HG03175 (cell line): ENCODE data around the gene EYA4.

ENCODE experiments used
- ATAC-seq: cut with Tn5 transposase; IDR thresholded peaks from one replicate; pipeline ENCODE4 v1.9.1; 2021; ENCODE audit warnings: mild to moderate bottlenecking, moderate library complexity; ENCODE audit not compliant: unreplicated experiment

The EYA4 gene

DNA sequence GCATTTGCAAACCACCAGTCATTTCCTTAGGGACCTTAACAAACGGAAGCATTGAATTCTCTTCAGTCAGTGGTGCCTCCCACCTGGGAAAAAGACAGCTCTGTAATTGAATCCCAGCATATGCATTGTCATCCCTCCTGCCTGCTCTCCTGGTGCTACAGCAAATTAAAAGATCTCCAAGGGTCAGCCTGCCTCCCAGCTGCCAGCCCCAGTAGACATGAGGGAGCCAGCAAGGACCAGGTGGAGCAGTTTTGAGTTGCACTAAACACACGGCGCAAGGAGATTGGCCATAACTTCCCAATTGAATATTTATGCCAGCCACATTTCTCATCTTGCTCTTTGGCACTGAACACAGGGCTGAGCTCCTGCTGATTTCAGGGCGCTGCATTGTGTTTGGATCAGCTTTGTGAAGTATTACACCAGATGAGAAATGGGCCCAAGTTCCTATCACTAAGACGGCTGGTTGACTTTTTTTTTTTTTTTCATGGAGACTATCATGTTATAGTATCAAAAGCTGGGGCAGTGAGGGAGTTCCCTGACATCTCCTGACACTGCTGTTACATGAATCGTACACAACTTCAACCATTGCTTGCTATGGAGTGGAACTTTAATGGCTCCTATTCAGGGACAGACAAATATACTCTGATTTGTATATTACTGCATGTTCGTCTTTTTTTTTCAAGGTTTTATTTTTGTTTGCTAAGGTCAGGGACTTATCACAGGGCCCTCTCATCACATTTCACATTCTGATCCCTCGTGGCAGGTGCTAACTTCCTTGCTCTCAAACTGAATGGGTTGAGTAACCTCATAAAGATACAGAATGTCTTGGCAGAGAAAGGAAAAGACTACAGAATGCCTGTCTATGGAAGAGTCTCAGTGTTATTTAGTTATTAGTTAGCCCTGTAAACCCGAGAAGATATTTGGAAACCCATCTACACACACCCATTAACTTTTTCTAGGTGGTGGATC is 191.1 kb downstream of the EYA4 start:
- no peak for ATAC-seq

DNA sequence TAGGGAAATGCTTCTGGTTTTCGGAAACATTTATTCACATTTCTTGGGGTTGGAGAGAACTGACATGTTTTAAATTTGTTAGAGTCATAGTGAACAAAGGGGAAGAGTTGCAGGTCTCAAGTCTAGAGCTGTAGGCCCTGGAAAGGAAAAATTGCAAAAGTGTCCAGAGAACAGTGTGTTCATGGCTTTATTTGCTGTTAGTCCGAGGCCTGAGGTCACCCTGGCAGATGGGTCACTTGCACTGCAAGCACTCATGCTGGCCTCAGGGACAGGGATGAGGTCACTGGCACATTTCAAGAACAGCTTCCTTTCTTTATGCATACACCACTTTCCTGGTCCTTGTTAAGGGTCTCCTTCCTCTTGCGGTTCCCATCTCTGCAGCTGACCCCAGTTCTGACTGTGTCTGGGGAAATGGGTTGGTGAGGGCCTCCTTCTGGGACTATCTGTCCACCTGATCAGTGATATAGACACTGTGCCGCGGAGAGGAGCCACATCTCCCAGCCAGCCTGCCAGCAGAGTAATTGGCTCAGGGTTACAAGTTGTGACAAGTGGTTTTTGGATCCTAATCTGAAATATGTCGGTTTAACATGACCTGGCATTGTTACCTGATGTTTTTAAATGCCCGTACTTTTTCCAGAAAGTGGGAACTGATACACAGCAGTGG is 194.0 kb downstream of the EYA4 start:
- no peak for ATAC-seq

DNA sequence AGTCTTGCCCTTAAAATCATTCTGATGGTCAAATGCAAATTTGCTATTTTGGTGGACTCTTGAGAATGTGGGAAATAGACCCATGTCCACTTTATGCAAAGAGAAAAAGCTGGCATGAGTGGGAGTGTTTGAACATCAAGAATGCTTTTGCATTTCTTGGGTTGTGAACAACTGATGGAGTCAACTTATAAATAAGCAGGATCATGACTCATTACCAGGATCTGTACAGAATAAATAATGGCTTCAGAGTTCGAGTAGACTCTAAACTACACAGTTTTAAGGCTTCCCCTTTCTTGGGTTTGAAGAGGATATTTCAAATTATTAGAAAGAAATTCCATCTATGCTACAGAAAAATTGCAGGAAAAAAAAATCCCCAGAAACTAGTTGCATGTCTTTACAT is 195.5 kb downstream of the EYA4 start:
- ATAC-seq: no peak

DNA sequence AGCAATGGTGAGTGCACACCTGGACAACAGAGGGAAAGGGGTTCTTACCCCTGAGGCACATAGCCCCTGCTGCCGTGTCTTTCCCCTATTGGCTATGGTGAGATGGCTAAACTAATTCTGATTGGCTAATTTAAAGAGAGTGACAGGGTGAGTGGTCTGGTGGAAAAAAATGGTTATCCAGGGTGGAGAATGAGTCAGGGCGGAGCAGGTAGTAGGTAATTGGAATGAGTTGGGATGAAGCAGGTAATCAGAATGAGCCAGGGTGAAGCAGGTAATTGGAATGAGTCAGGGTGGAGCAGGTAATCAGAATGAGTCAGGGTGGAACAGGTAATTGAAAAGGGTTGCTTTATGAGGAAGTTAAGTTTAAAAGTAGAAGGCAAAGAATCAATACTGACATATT is 200.3 kb downstream of the EYA4 start:
- ATAC-seq: no peak

DNA sequence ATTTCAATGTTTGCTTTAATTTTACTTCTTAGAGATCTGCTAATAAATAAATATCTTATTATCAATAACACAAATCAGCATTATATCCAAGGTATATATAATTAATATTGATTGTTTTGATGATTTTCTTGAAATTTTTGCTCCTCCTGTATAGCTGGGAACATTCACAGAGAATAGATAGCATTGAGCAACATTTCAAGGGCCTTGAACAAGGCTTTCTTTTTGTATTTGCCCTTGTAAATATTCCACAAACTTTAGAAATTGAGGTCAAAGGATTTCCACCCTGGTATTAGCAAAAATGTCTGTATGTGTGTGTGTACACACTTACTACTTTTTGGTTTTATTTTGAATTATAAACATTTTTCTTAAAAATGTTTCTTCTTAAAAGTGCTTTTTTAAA is 205.6 kb downstream of the EYA4 start:
- ATAC-seq: no peak

DNA sequence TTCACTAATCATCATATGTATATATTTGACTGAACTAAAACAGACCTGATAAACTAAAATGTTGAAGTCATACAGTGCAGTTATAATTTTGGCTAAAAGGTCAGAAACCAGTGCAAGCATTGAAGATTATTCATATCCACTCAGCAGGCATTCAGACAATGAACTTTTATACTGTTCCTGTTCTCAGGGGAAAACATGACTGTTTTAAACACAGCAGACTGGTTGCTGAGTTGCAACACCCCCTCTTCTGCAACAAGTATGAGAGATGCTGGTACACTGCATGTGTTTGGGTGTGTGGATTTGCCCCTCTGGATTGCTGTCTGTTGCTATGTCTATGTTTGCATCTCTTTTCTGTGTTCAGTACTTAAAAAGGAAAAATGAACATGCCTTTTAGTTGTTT is 206.8 kb downstream of the EYA4 start:
- no peak for ATAC-seq

DNA sequence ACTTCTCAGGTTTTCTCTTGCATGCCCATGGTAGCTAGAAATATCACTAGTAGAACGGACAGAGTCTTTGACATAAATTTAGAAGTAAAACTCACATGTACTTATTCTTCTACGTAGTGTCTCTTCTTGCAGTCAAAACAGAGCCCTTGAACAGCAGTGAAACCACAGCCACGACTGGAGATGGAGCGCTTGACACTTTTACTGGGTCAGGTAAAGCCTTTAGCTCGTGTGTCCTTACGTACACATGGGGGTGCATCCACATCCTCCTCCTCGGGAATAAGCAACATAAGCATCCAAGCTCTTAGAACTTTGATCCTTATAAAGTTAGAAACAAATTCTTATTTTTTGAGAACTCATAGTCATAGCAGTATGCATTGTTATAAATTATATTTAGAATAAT is 215.3 kb downstream of the EYA4 start:
- ATAC-seq: no peak

DNA sequence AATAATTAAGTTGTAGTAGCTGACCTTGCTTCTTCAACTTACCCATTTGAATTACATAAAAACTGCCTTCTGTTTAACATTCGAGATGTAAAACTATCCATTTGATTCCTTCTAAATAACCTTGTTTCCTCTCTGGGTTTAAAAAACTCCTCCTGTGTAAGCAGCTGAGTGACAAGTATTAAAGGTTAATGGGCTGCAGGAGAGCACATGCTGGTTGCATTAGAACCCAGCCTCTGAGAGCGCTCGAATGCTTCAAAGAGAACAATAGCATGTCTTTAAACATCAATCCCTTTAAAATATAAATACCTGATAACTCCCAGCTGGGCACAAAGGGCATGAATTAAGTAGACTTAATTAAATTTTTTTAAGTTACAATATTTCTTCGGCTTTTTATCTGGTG is 215.8 kb downstream of the EYA4 start:
- ATAC-seq: no peak

DNA sequence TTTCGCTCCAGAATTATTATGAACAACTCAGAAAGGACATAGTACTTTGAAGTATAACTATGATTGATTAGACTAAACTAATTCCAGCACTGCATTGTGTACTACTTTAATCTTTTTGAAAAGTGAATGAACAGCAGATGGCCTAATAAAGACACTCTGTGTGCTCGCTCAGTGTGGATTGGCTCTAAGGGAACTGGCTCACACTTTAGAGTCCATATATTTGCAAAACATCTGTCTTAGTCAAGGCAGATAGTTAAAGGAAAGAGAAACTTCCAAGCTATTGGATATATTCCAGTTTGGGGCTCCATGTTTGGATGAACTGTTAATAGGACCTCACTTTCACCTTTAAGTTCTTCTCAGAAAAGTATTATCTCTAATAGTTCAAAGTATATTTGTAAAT is 218.9 kb downstream of the EYA4 start:
- no peak for ATAC-seq

DNA sequence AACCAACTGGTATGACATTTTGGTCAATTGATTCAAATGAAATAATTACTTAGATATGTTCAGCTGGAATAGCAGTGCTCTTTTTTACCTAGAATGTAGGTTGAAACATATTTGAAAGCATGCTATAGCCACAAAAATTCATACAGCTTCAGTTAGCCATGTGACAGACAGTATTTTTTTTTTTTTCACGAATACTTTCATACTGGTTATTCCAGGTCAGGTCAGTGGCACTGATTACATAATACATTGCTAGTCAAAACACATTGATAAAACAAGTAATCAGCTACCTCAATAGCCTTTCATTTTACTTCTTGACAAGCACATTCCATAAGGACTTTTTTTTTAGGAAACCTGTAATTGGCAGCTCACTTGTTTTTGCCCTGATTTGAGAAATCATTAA is 222.6 kb downstream of the EYA4 start:
- no peak for ATAC-seq

DNA sequence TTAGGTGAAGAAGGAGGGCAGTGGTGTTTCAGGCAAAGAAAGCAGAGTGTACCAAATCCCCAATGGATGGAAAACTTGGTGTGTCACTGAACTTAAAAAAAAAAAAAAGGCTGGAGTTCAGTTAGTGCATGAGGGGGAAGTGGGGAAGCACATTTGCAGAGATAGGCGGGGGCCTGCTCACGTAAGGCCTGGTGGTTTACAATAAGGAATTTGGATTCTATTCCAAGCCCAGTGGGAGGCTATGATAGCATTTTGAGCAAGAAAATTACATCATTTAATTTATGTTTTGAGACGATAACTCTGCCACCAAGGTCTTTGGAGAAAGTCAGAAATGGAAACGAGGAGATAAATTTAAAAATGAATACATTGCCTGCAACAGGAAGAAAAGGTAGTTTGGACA is 225.5 kb downstream of the EYA4 start:
- no peak for ATAC-seq

DNA sequence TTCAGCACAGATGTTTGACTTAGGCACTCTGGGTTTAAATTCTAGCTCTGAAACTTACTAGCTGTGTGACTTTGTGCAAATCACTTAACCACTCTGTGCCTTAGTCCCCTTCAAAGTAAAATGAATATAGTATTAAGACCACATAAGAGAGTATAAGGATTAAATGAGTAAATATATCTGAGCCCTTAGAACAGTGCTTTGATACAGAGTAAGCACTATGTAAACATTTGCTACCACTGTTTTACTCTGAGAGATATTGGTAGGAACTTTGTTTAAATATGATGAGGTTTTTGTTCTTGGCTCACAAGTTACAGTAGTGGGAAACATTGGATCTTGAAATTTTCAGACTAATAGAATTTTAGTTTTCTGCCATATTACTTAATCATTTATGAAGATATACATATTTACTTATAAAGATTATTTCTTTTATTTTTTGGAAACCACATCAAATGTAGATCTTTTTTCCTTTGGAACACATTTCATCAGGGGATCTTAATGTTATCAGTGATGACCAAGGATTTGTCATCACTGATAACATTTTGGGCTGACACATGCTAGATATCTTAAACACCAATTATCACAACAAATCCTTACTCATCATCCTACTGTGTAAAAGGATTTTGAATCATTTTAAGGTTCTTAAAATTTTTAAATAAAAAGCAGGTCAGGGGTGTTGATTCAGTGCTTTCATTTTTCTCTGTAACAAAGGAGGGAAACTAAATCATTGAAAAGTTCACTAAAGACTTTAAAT is 226.2 kb downstream of the EYA4 start:
- ATAC-seq: no peak

DNA sequence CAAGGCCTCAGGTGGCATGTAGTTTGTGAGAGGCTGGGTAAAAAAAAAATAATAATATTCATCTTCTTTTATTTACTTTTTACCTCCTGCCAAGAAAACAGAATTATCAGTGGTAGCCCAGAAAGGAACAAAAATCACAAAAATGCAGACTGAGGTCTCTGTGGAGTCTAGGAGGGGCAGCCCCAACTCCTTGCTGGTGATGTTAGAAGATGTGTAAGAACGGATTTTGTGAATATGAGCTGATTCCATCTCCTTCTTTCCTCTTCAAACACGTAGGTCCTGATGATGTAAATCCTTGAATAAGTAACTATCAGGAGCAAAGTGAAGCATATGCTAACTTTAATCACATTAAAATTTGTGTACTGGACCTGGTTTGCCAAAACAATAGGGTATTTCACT is 226.8 kb downstream of the EYA4 start:
- ATAC-seq: no peak

DNA sequence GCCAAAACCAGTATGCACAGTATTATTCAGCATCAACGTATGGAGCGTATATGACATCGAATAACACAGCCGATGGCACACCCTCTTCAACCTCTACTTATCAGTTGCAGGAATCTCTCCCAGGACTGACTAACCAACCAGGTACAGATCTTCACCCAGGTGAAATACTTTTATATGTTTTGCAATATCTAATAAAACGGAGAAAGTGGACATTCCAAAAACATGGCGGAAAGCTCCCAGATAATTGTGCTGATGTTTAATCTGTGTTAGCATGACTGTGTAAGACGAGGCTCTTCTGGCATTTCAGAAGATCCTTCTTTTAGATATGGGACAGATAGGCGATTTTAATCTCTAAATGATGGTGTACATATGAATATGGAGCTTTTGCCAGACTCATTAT is 227.4 kb downstream of the EYA4 start:
- no peak for ATAC-seq

DNA sequence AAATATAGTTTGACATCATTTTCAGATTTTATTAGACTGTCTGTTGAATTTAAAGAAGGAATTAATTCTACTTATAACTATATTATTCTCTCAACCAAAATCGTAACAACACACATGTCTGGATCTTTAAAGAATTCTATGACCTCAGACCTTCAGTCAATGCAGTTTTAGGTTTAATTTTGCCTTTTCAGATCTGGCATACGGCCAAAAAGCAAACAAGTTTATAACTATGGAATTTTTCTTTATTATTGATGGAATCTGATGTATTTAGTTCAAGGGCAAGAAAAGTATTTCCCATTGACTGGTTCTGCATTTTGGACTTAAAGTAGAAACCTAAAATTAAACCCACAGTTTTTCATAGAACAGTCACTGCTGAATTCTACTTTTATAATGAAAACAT is 233.4 kb downstream of the EYA4 start:
- ATAC-seq: no peak

DNA sequence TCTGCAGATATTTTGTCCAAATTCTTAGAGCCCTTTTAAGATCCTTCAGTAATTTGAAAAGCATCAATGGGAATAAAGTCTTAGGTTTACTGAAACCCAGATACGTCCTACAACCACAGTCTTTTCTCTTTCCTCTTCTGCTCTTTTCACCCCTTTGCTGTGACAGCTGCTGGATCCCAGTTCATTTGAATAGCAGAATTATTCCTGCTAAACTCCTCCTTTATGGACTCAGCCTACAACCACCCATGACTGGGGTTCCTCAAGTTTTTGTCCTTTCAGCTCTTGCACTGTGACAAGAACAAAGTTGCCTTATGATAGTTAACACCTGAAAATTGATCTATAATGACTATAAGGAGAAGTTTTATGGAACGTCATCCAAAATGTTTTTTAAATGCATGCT is 237.5 kb downstream of the EYA4 start:
- ATAC-seq: no peak

DNA sequence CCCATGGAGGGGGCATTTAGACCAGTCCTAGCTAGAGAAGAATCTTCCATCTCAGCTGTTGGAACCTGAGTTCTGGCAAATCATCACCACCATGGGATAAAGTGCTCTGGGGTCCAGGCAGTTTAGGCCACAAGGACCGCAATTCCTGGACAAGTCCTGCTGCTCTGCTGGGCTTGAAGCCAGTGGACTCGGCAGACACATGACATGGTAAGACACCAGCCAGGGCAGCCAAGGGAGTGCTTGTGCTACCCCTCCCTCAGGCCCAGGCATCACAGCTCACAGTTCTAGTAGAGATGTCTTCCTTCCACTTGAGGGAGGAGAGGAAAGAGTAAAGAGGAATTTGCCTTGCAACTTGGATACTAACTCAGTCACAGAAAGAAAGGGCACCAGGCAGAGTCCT is 246.0 kb downstream of the EYA4 start:
- no peak for ATAC-seq

DNA sequence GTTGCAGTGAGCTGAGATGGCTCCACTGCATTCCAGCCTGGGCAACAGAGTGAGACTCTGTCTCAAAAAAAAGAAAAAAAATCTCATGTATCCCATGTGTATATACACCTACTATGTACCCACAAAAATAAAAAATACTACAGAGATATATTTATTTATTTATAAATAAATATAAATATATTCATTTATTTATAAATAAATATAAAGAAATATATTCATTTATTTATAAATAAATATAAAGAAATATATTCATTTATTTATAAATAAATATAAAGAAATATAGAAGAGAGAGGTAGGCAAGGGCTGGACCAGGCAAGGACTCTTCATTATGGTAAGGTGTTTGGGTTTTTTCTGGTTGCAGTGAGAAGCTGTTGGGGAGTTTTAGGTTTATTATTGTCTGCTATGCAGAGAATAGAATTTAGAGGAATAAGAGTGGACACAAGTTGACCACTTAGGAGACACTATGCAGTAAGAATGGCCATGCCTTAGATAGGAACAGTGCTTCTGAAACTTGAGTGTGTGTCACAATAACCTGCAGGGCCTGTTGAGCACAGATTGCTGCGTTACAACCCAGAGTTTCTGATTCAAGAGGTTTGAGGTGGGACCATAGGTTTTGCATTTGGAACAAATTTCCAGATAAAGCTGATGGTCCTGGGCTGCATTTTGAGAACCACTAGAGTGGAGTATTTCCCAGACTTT is 254.2 kb downstream of the EYA4 start:
- no peak for ATAC-seq

DNA sequence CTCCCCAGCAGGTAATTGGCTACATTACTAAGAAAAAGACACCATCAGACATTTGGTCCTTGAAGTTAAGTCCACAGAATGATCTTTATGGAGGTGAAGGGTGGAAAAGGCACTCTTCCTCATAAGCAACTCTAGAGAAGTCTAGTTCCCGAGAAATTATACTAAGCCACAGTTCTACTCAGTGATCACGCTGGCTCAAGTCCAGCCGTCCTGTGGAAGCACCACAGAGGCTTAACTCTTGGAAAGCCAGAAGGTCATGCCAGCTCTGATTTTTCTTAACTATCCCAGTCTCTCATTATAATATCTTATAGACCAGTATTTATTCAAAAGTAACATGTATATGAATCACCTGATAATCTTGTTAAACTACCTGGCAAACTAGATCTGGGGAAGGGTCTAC is 258.5 kb downstream of the EYA4 start:
- ATAC-seq: no peak

DNA sequence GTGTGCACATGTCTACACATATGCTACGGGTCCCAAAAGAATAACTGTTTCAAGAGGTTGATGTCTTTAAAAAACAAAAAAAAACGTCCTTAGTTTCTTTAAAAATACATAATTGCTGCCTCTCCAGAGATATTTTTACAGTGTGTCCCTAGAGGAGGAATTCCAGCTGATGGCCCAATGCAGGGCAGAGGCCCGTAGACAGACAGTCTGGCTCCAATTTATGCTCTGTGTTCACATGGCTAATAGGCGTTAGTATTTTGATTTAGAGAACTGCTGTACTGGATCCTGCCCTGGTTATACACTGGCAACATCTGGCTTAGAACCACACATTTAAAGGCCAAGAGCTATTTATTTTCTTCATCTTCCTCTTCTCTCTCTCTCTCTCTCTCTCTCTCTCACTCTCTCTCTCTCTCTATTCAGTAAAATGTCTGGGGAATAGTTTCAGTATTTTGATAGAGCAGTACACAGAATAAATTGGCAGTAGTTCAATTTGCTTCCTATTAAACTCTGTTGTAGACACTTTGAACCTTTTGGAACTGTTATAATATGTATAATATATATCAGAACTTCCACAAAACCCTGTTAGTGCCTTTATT is 260.6 kb downstream of the EYA4 start:
- ATAC-seq: no peak
